ENCODE measurements around the gene WFDC5. TPM values are rescaled to one million over a fixed set of nuclear protein-coding genes. Genes with fewer than 3 reads are reported as not detected.
"Not testable (repeated sequence)": the region's sequence is repeated elsewhere in the genome, so short reads cannot be mapped to it uniquely, and the experiment has no call there.

The WFDC5 gene
- total RNA-seq, 2 experiments from 2014 or later, result 0.23 TPM

GRCh38 chr20:45069261-45069660, 45.7 kb downstream of the WFDC5 start:
- DNase-seq (no peak), ATAC-seq (no peak)
- POLR2A ChIA-PET, result no interaction called here
- Mint-ChIP-seq H3K9me3 (ENCODE audit: low read depth) (no peaks in the 10 kb centered on the region), H3K27me3 (no peaks in the 10 kb centered on the region), H3K4me3 (no peak overlapping the region), H3K27ac (peak overlapping the region; percentile 71), H3K4me1 (peaks cover 63% of the 10 kb centered on the region), H3K36me3 (ENCODE audit: low read depth) (peaks cover 54% of the 10 kb centered on the region)
- intact Hi-C loops (cut with DNase I, micrococcal nuclease), result no loop called here
- CTCF ChIA-PET, result interaction anchor here (1.0 to 1.1 kb wide), 2 partner anchors 25 to 26 kb away, joined by 4 to 5 read pairs; no protein-coding TSS in a partner anchor

DNA sequence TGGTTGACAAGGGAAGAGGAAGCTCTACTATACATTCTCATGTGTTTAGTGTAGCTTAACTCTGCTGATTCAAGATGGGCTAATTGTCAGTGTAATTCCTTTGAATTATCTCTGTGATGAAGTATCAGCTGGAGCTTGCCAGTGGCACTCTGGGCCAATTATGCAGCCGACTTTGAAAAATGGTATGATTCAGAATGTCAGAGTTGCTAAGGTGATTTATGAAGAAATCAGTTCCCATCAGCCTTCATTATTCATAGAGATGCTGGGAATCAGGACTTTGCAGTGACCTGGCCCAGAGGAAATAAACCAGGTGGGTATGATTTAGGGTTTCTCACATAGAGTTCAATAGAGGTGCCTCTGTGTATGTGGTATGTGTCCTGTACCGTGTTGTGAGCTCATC, 47.4 kb downstream of the WFDC5 start:
- peaks cover 67% of the 10 kb centered on the region for H3K4me1 Mint-ChIP-seq
- ChIA-PET POLR2A (interaction anchor here (0.5 to 0.8 kb wide), 2 partner anchors 22 to 28 kb away, joined by 4 to 5 read pairs; no protein-coding TSS in a partner anchor), CTCF (interaction anchor here (1.1 to 2.1 kb wide), 4 partner anchors 15 to 29 kb away, joined by 4 to 10 read pairs (median 4); no protein-coding TSS in a partner anchor)
- DNase-seq (no peak), ATAC-seq (no peak)
- no peak overlapping the region for H3K27ac Mint-ChIP-seq
- H3K36me3 Mint-ChIP-seq (ENCODE audit: low read depth), result peaks cover 53% of the 10 kb centered on the region
- intact Hi-C loops (cut with DNase I, micrococcal nuclease), result no loop called here
- H3K4me3 Mint-ChIP-seq, result no peak overlapping the region
- H3K27me3 Mint-ChIP-seq, result no peaks in the 10 kb centered on the region
- H3K9me3 Mint-ChIP-seq (ENCODE audit: low read depth), result no peaks in the 10 kb centered on the region

GRCh38 chr20:45067087-45067486, 47.9 kb downstream of the WFDC5 start:
- no peak for ATAC-seq
- Mint-ChIP-seq H3K4me3 (no peak overlapping the region), H3K36me3 (ENCODE audit: low read depth) (peaks cover 57% of the 10 kb centered on the region), H3K4me1 (peaks cover 70% of the 10 kb centered on the region), H3K9me3 (ENCODE audit: low read depth) (no peaks in the 10 kb centered on the region), H3K27ac (peak overlapping the region; percentile 12), H3K27me3 (no peaks in the 10 kb centered on the region)
- CTCF ChIA-PET, result interaction anchor here (1.1 to 2.1 kb wide), 4 partner anchors 15 to 29 kb away, joined by 4 to 10 read pairs (median 4); no protein-coding TSS in a partner anchor
- intact Hi-C loops (cut with DNase I, micrococcal nuclease), result no loop called here
- DNase-seq, result no peak
- POLR2A ChIA-PET, result interaction anchor here (0.8 kb wide), 1 partner anchor 28 kb away, joined by 5 read pairs; no protein-coding TSS in a partner anchor

DNA sequence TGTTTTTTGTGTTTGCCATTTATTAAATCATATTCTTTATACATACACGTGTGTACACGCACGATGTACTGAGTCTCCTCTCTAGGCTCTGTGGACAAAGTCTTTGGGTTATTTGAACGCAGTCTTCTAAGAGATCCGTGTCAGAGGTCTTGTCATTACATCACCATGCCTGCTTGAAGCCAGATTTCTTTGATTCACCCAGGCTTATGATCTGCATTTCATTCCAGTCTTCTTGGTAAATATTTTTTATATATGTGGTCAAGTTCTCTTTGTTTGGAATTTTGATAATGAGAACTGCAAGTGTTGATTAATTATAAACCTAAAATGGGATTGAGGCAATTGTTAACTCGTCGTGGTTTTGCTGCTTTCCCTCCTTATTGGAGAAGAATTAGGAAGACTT, 48.6 kb downstream of the WFDC5 start:
- intact Hi-C loops (cut with DNase I, micrococcal nuclease), result no loop called here
- Mint-ChIP-seq H3K36me3 (ENCODE audit: low read depth) (peaks cover 60% of the 10 kb centered on the region), H3K4me1 (peaks cover 74% of the 10 kb centered on the region), H3K27me3 (no peaks in the 10 kb centered on the region), H3K9me3 (ENCODE audit: low read depth) (no peaks in the 10 kb centered on the region), H3K27ac (no peak overlapping the region), H3K4me3 (no peak overlapping the region)
- no peak for DNase-seq
- ChIA-PET POLR2A (interaction anchor here (0.7 kb wide), 1 partner anchor 107 kb away, joined by 3 read pairs; the partner anchor contains the start of gene TOMM34), CTCF (interaction anchor here (1.1 to 1.4 kb wide), 3 partner anchors 16 to 245 kb away, joined by 3 to 7 read pairs (median 4); no protein-coding TSS in a partner anchor)
- ATAC-seq, result no peak

GRCh38 chr20:45064812-45065211, 50.2 kb downstream of the WFDC5 start:
- ChIA-PET POLR2A (no interaction called here), CTCF (interaction anchor here (0.6 to 1.9 kb wide), 8 partner anchors 11 to 430 kb away, joined by 3 to 14 read pairs (median 4); no protein-coding TSS in a partner anchor)
- intact Hi-C loops (cut with DNase I, micrococcal nuclease), result no loop called here
- H3K9me3 Mint-ChIP-seq (ENCODE audit: low read depth), result no peaks in the 10 kb centered on the region
- H3K4me3 Mint-ChIP-seq, result no peak overlapping the region
- DNase-seq, result no peak
- ATAC-seq, result no peak
- H3K27ac Mint-ChIP-seq, result no peak overlapping the region
- H3K36me3 Mint-ChIP-seq (ENCODE audit: low read depth), result peaks cover 57% of the 10 kb centered on the region
- H3K27me3 Mint-ChIP-seq, result no peaks in the 10 kb centered on the region
- peaks cover 76% of the 10 kb centered on the region for H3K4me1 Mint-ChIP-seq

DNA sequence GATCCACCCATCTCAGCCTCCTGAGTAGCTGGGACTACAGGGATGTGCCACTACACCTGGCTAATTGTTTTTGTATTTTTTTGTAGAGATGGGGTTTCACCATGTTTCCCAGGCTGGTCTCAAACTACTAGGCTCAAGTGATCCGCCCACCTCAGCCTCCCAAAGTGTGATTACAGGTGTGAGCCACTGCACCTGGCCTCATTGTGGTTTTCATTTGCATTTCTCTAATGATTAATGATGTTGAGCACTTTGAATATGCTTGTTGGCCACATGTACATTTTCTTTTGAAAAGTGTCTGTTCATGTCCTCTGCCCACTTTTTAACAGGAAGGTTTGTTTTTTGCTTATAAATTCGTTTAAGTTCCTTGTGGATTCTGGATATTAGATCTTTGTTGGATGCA, 51.9 kb downstream of the WFDC5 start:
- intact Hi-C loops (cut with DNase I, micrococcal nuclease); H3K4me3 Mint-ChIP-seq; DNase-seq; ATAC-seq; H3K27me3 Mint-ChIP-seq; H3K9me3 Mint-ChIP-seq (ENCODE audit: low read depth); POLR2A ChIA-PET: not testable (repeated sequence)
- Mint-ChIP-seq H3K4me1 (peaks cover 80% of the 10 kb centered on the region), H3K36me3 (ENCODE audit: low read depth) (peaks cover 58% of the 10 kb centered on the region), H3K27ac (peak overlapping the region; percentile 35)
- CTCF ChIA-PET, result interaction anchor here (0.6 to 1.9 kb wide), 3 partner anchors 10 to 260 kb away, joined by 3 to 14 read pairs (median 3); no protein-coding TSS in a partner anchor

- DNase-seq, result peak; percentile 32
- H3K9me3 Mint-ChIP-seq (ENCODE audit: low read depth), result no peaks in the 10 kb centered on the region
- intact Hi-C loops (cut with DNase I, micrococcal nuclease), result no loop called here
- ChIA-PET POLR2A (no interaction called here), CTCF (interaction anchor here (0.6 to 2.2 kb wide), 3 partner anchors 12 to 49 kb away, joined by 3 to 15 read pairs (median 4); no protein-coding TSS in a partner anchor)
- H3K27me3 Mint-ChIP-seq, result no peaks in the 10 kb centered on the region
- peaks cover 76% of the 10 kb centered on the region for H3K4me1 Mint-ChIP-seq
- no peak overlapping the region for H3K4me3 Mint-ChIP-seq
- H3K27ac Mint-ChIP-seq, result no peak overlapping the region
- H3K36me3 Mint-ChIP-seq (ENCODE audit: low read depth), result peaks cover 53% of the 10 kb centered on the region
- ATAC-seq, result peak; percentile 94
Measured at GRCh38 chr20:45061244-45061643, 53.7 kb downstream of the WFDC5 start.

- no peak overlapping the region for H3K4me3 Mint-ChIP-seq
- ATAC-seq (no peak), DNase-seq (no peak)
- ChIA-PET POLR2A (no interaction called here), CTCF (interaction anchor here (0.7 to 2.2 kb wide), 4 partner anchors 11 to 231 kb away, joined by 3 to 15 read pairs (median 4); no protein-coding TSS in a partner anchor)
- intact Hi-C loops (cut with DNase I, micrococcal nuclease), result no loop called here
- peak overlapping the region; percentile 21 for H3K27ac Mint-ChIP-seq
- no peaks in the 10 kb centered on the region for H3K9me3 Mint-ChIP-seq (ENCODE audit: low read depth)
- H3K4me1 Mint-ChIP-seq, result peaks cover 76% of the 10 kb centered on the region
- H3K36me3 Mint-ChIP-seq (ENCODE audit: low read depth), result peaks cover 57% of the 10 kb centered on the region
- no peaks in the 10 kb centered on the region for H3K27me3 Mint-ChIP-seq
Measured at GRCh38 chr20:45060294-45060693, 54.7 kb downstream of the WFDC5 start.

Other genes with a start within 250 kb of the WFDC5 start
- gene YWHAB, start 229.5 kb downstream of the WFDC5 start, total RNA-seq, result 100 to 1,000 TPM; 273 to 326 TPM
- 10 to 100 TPM; 61.7 to 71.3 TPM for gene PABPC1L, start 205.1 kb downstream of the WFDC5 start, total RNA-seq
- 10 to 100 TPM; 56.5 to 61.2 TPM for gene TOMM34, start 154.8 kb downstream of the WFDC5 start, total RNA-seq
- gene STK4, start 148.7 kb downstream of the WFDC5 start, total RNA-seq, result 100 to 1,000 TPM; 156 to 164 TPM
- gene KCNS1, start 14.0 kb downstream of the WFDC5 start, total RNA-seq, result under 1 TPM; 0.66 to 0.79 TPM
- not detected for gene WFDC12, start 9.3 kb upstream of the WFDC5 start, total RNA-seq
- gene PI3, start 59.7 kb upstream of the WFDC5 start, total RNA-seq, result not detected
- not detected for gene SEMG1, start 91.9 kb upstream of the WFDC5 start, total RNA-seq
- gene SEMG2, start 106.2 kb upstream of the WFDC5 start, total RNA-seq, result not detected
- gene SLPI, start 139.4 kb upstream of the WFDC5 start, total RNA-seq, result not detected
- gene RBPJL, start 191.7 kb upstream of the WFDC5 start, total RNA-seq, result not detected
- gene MATN4, start 193.1 kb upstream of the WFDC5 start, total RNA-seq, result under 1 TPM; 0.35 to 0.48 TPM
- gene SDC4, start 233.2 kb upstream of the WFDC5 start, total RNA-seq, result 10 to 100 TPM; 24.0 to 31.0 TPM
- 10 to 100 TPM; 16.1 to 26.1 TPM for gene SYS1, start 248.0 kb upstream of the WFDC5 start, total RNA-seq

Measured in activated CD4-positive, alpha-beta T cell treated with anti-CD3 and anti-CD28 coated beads for 36 hours (primary cell).